Stimulated activated CD4-positive, alpha-beta T cell treated with anti-CD3 and anti-CD28 coated beads, Interleukin-12 subunit alpha, Interleukin-12 subunit beta, amount 100 ng/mL, for 48 hours (primary cell): ENCODE results near the gene COL6A2.
"Not testable (repeated sequence)": the region's sequence is repeated elsewhere in the genome, so short reads cannot be mapped to it uniquely, and the experiment has no call there.

Experiments used
- DNase-seq, 3 donors: peaks; one replicate each; pipeline ENCODE4 v3.0.0-alpha.2; 2020; ENCODE audit warnings: low read depth in 2 of 3, low spot score in 1 of 3

COL6A2 gene

DNA sequence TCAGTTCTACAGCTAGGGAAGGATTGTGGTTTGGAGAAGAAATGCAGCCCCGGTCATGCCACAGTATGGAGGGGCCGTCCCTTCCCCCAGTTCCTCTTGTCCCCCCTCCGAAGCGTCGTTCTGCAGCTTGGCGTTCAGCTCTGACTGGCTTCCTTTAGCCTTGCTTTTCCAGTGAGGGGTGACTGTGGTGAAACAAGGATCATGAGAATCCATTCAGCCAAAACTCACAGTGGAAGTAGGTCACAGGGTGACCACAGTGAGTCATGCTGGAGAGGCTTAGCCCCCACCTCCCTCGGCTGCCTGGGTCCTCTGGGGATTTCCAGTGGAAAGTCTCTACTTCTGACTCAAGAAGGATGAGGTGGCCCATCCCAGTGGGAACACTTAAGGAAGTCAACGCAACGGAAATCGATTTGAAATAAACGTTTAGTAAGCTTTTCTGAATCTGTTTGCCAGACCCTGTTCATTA is 37.3 kb upstream of the COL6A2 start:
- peak in 2 of 3 donors; percentile 15 to 22 for DNase-seq

DNA sequence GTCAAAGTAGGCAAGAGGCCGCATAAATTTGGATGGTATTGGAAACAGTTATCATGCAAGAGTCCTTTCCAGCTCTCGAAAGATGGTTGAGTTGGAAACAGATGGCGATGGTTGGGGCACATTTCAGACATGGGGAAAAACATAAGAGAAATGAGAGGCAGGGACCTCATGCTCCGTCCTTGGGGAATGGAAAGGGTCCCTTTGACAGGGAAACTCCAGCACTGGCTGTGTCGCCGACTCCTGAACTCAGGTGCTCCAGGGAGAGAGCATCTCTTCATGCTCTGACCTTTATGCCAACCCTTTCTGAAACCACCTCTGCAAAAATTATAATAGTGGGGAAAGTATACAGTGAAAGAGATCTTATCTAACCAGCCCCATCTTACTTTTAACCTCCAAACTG is 36.8 kb upstream of the COL6A2 start:
- DNase-seq, result no peak

DNA sequence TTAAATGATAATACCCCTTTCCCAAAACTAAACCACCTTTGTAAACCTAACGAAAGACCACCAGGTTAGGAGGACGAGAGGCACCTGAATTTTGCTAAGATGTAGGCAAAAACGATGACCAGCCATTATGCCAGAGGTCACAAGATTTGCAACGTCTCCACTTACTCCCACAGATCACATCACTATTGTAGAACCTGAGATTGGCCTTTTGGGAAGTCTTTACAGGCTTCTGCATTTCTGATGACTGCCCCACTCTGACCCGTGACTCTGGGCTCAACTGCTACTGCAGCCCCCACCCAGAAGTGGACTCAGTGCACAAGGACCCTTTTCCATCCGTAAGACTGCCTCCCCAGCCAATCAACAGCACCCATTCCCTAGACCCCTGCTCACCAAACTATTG is 36.4 kb upstream of the COL6A2 start:
- DNase-seq, result no peak

DNA sequence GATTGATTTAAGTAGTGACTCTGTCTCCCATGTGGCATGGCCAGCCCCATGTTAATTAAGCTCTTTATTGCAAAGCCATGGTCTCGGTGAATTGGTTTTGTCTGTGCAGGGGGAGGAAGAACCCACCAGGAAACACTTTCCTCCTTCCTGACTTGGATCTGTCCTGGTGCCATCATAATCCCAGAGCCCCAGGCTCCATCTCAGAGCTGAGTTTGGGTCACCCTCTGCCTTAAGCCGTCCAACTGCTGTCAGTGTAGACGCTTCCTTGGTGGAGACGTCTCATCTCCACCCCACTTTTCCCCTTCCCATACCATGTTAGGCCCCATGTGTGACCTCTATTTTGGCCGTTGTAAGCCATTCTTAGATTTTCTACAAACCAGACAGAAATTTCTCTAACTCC is 36.0 kb upstream of the COL6A2 start:
- no peak for DNase-seq

DNA sequence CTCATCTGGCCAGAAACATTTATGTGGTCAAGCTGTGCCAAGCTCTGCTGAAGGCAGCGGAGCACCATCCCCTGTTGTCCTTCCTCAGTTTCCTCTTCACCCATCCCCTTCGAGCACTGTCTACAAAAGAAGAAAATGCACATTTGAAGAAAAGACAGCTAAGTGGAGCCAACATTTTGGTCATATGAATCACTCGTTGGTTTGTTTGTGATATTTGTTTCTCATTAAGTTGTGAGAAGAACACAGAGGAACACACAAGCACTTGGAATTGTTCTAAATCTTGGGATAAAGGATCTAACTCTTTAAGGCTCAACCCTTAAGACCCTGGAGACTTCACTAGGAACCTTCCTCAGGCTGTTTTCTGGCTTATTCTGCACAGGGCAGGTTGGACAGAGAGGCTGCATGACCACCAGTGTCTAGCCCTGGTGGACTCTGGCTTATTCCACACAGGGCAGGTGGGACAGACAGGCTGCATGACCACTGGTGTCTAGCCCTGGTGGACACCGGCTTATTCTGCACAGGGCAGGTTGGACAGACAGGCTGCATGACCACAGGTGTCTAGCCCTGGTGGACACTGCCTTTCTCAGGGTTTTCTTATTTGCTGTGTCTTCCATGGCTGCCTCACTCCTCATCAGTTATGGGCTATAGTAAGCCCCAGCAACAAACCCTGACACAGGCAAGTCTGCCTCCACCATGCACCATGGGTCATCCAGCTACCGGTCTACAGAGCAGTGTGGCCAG is 35.3 kb upstream of the COL6A2 start:
- DNase-seq, result no peak

DNA sequence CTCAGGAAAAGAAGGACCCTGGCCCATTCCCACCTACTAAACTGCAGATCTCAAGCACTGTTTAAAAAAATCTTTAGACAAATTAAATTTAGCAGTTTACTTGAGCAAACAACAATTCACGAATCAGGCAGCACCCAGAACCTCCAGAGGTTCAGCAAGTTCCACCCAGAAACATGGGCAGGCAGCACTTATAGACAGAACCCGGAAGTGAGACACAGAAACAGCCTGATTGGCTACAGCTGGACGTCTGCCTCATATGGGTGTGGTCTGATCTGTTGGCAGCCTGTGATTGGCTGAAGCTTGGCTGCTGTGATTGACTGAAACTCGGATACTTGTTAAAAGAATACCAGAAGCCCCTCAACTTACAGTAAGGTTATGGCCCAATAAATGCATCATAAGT is 34.7 kb upstream of the COL6A2 start:
- DNase-seq, result no peak

DNA sequence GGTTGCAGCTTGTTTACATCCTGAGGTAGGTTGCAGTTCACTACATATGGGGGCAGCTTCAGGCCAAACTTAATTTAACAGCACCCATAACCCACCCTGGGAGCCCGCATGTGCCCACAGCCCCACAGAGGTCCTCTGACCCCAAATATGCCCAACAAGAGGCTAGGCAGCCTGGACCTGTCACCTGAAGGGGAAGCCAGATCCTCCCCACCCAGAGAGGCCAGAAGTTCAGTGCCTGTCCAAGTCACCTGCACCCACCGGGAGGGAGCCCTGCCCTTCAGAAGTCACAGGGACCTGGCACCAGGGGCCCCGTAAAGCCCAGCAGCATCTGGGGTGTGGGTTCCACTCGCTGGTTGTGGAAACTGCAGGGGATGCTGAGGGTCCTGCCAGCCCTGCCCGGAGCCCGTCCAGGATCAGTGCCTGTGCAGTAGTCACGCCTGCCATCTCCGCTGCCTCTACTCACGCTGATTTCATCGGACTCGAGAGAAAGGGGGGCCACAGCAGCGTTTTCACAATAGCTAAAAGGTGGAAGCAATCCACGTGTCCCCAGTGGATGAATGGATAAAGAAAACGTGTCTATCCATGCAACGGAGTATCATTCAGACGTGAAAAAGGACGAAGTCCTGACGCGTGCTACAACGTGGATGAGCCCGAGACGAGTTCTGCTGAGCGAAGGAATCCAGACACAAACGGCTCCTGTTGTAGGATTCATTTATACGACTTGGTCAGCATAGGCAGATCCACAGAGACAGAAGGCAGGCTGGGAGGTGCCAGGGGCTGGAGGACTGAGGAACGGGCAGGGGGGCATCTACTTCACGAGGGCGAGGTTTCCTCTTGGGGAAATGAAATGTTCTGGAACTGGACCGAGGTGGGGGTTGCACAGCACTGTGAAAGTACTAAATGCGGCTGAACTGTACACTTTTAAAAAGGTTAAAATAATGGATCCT is 33.9 kb upstream of the COL6A2 start:
- DNase-seq, result no peak

DNA sequence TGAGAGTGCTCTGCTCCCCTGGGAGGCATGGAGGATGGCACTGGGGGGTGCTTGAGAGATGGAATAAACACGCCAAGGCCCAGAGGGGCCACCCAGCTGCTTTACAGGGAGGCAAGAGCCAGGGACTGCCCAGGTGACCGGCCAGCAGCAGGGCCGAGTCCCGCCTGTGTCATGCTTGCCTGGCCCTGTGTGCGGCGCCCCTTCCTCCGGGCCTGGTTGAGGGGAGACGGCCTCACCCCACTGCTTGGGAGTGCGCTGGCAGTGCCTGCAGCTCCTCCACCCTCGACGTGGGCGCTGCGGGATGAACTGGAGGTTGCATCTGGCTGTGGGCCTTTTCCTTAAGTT is 33.1 kb upstream of the COL6A2 start:
- no peak for DNase-seq

DNA sequence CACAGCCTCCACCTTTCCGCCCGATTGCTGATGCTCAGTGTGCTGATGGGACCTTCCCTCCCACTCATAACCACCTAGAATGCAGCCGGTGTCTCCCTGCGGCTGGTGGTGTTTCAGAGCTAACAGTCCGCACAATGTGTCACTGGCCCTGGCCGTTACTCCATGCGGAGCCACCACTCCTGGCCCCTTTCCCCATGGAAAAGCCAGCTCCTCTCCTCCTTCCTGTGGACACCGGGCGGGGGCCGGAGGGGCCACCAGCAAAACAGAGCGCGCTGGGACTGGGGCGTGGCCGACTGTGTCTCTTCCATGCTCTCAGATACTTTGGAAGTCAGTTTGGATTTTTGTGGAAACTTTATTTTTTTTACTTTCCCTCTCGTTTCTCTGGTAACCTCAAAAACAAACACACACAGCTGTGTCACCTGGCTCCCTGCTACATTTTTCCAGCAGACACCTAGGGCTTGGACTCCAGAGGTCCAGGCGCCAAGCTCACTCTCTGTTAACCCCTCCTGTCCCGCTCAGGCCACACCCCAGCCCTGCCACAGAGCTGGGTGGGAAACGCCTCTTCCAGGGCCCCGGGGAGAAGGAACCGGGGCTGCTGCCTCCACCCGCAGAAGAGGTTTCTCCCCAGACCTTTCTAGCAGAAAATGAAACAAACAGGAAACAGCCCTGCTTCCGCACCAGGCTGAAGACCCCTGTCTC is 32.5 kb upstream of the COL6A2 start:
- DNase-seq, result no peak

DNA sequence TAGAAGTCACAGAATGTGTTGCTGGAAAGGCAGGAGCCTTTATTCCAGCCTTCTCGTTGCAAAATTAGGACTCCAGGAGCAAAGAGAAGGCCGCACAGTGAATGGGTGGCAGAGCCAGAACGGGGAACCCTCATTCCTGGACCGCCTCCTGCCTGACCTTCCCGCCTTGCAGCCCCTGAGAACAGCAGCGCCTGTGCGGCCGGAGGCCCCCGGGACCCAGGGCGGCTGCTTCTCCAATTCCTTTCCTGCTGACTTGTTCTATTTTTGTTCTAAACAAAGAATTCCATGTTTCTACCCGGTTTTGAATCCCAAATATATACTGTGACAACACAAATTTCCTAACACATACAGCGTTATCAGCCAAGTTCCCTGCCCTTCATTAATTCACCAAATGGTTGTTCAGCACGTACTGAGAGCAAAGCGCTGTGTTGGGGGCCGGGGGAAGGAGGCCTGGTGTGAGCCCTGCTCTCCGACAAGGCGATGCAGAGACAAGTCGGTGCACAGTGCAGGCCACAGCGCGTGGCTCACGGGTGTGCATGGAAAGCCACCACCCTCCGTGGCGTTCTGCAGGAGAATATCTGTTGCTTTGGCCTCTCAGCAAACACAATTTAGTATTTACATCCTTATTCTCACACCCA is 31.9 kb upstream of the COL6A2 start:
- no peak for DNase-seq

DNA sequence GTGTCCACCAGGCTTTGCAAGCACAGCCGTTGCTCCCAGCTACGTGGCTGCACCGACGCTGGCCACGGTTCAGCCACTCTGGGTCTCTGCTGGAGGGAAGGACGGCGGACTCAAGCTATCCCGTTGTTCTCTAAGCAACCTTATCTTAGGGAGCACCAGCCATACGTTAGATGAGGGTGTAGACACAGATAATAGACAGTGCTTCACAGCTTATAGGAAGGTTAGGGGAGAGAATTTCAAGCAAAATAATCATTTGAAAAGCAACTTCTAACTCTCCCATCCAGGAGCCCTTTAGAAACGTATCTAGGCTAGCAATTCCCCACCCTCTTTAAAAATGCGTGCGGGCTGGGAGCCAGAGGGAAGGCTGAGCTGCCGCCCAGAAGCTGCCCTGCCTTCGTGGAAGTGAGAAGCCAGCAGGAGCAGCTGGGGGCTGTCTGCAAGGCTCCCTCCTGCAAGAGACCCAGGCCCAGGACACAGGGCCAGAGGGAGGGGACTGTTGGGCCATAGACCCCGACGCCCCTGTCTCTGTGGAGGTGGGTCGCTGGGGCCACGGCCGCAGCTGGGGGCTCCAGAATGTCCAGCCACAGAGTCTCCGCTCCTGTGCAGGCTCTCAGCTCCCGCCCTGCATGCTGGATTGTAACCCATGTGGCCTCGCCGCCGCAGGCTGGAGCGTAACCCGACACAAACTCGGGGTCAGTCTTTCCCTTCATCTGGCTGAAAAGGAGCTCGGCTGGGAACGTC is 31.2 kb upstream of the COL6A2 start:
- DNase-seq, result no peak

DNA sequence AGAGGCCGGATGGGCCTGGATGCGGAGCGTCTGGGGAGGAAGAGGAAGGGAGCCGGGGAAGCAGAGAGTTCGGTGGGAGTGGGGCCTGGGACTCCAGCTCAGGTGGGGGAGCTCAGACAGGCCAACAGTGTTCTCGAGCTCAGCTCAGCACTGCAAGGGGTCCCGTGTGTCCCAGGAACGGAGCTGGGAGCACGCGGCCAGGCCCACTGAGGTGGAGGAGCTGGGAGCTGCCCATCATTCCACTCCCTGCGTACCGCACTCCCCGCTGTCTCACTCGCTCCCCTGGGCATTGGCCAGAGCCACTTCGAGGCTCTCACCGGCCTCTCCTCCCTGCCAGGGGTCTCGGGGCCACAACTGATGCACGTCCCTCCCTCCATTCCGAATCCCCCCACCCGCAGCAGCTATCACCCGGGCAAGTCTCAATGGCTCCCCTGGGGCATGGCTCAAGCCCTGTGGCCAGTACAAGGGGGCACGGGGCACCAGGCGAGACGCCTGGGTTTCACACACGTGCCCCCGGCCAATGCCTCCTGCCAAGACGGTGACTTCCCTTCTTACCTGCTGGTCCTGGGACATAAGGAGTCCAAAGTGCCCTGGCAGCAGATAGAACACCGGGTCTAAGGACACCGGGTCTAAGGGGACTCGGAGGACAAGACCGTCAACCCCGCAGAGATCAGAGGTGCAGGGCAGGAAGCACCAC is 30.3 kb upstream of the COL6A2 start:
- DNase-seq, result no peak

DNA sequence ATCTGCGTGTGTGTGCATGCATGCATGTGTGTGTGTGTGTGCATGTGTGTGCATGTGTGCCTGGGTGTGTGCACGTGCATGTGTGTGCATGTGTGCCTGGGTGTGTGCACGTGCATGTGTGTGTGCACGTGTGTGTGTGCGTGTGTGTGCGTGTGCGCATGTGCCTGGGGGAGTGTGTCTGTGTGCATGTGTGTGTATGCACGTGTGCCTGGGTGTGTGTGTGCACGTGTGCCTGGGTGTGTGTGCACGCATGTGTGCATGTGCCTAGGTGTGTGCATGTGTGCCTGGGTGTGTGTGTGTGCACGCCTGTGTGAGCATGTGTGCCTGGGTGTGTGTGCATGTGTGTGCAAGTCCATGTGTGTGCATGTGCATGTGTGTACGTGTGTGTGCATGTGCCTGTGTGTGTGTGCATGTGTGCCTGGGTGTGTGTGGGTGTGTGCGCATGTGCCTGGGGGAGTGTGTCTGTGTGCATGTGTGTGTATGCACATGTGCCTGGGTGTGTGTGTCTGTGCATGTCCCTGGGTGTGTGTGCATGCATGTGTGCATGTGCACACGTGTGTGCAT is 29.3 kb upstream of the COL6A2 start:
- no peak for DNase-seq

DNA sequence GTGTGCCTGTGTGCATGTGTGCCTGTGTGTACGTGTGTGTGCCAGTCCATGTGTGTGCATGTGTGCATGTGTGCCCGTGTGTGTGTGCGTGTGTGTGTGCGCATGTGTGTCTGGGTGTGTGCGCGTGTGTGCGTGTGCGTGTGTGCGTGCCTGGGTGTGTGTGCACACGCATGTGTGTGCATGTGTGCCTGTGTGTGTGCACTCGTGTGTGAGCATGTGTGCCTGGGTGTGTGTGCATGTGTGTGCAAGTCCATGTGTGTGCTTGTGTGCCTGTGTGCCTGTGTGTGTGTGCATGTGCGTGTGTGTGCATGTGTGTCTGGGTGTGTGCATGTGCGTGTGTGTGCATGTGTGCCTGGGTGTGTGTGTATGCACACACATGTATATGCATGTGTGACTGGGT is 28.7 kb upstream of the COL6A2 start:
- DNase-seq, result no peak

DNA sequence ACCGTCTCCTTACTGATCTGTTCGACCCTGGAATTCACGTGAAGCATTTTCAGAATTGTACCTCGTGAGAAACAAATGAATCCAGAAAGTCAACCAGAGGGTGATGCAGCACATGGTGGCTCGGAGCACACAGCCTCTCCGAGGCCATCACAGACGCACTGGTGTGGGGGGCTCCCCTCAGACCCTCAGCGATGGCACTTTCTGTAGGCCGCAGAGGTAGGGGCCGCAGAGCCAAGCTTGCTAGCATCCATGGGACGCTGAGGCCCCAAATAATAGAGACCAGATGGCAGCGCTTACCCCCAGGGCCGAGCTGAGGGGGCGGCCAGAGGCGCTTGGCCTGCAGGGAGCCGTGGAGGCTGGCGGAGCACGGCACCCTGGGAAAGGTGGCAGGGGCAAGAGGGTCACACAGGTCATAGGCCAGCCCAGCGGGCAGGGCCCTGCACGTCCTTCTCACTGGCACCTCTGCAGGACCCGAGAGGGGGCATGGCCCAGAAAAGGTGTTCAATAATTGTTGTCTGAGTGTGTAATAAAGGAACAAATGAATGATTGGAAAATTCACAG is 28.1 kb upstream of the COL6A2 start:
- no peak for DNase-seq

DNA sequence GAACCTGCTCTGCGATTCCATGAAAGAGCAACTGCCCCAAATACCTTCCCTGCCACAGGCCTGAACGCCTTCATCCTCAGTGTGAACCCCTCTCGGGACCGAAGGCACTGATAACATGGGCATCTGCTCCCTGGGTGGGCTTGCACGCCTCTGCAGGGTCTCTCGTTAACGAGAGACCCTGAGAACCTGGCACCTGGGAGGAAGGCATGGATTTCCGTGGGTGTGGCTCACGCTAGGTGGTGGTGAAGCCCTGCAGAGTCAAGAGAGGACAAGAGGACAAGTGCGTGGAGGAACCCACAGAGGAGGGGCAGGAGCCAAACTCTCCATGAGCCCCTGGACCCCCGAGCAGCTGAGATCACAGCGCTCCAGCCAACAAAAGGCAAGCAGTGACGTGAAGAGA is 26.8 kb upstream of the COL6A2 start:
- no peak for DNase-seq

DNA sequence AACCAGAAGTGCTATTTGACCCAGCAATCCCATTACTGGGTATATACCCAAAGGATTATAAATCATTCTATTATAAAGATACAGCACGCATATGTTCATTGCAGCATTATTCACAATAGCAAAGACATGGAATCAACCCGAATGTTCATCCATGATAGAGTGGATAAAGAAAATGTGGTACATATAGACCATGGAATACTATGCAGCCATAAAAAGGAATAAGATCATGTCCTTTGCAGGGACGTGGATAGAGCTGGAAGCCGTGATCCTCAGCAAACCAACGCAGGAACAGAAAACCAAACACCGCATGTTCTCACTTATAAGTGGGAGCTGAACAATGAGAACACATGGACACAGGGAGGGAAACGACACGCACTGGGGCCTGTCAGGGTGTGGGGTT is 21.2 kb upstream of the COL6A2 start:
- not testable (repeated sequence) for DNase-seq

DNA sequence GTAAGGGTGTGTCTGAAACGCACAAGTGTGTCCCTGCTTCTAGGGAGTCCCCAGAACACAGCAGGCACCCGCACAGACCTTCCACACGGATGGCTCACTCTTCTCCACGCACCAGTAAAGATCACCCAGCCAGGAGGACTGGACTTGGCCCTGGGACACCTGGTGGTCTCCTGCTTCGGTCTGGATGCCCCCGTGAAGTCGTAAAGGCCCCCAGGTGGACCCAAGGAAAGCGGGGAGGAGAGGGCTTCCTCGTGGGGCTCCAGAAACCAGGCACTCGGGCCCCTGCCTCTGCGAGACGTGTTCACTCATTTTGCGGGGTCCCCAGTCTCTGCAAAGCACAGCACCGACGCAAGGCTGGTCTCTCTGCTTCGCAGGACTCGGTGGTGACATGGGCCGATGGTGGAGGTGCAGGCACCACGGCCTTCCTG is 20.2 kb upstream of the COL6A2 start:
- DNase-seq, result no peak

DNA sequence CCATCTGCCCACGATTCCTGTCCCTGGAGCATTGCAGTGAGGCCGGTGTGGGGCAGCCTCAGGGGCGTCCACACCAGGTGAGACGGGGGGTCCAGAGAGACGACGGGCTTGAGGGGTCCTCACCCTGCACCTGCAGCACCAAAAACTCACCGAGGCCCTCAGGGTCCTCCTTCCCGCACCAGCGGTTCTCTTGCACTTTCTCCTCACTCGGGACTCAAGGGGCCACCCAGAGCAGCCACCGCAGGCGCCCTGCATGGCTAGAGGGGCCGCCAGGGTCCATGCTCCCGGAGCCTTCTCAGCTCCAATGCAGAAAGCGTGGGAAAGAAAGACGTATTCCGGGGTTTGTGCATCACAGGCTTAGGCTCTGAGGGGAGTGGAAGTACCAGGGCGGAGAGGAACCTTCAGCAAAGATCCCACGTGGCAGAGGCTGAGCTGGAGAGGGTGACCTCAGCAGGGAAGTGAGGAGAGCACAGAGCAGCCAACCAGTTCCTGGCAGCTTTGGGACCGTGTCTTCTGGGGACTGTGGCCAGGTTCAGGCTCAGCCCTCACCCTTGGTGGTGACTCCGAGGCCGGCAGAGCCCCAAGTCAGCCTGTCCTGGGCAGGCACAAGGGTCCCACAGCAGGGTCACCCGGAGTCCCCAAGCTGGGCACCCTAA is 19.5 kb upstream of the COL6A2 start:
- no peak for DNase-seq
